H4 (cell line): ENCODE results near the gene ADCY5. TPM values are rescaled to one million over a fixed set of nuclear protein-coding genes. Genes with fewer than 3 reads are reported as not detected.
"Not testable (repeated sequence)": the region's sequence is repeated elsewhere in the genome, so short reads cannot be mapped to it uniquely, and the experiment has no call there.

Experiments
- DNase-seq: peaks from one replicate; pipeline ENCODE4 v3.0.0-alpha.2; 2015; ENCODE audit warnings: low spot score
- total RNA-seq: library from RNA; depleted of rRNA; stranded (reverse); fragments of >200 nt; shearing (Covaris generic); gene quantifications from 2 replicates; pipeline ENCODE4 v1.2.3, GENCODE V29; 2014; rRNA removed

Gene ADCY5
- total RNA-seq: 0.18 and 0.85 TPM in 2 replicates

DNA sequence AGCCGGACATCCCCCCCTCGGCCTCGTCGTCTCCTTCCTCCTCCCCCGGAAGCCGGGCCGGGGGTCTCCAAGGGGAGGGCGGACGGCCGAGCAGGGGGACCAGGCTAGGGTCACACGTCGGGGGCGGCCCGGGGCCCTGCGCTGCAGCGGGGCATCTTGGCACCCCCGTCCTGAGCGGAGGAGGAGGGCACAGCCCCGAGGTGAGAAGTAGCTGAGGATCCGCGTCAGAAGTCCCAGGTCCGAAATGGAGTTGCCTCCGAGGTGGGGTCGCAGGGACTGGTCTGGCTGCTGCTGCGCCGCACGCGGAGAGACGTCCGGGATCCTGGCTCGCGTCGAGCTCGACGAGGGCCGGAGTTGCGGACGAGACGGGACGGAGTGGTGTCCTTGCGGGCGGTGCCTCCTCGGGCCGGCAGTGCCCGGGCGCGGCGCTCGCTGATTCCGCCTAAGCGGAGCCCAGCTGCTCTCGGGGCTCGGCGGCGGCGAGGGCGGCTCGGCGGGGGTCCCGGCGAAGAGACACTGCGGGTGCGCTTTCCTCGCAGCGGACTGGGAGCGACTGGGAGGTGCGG lies at the start of gene ADCY5:
Gene ADCY5, minus strand, starts transcription at position 555 of the 566 bp plus-strand sequence. Its CDS starts 545 bp downstream, at position 10.
- no peak for DNase-seq

DNA sequence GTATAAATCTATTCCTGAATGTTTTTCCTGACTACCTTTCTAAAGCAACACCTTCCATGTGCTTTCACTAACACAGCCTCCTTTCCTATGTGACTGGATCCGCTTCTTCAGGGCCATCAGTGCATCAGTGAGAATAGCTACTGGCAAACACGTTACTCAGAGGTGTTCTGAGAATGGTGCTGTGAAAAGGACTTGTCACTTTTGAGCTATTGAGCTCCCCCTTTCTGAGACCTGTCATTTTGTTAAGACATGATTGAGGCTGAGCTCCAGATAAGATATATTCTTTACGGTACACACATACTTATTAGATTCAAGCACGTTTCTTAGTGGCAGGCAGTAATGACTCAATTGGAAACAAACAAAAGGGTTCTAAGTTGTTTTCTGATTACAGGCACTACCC lies 45.0 kb upstream of the ADCY5 start:
- DNase-seq: no peak

DNA sequence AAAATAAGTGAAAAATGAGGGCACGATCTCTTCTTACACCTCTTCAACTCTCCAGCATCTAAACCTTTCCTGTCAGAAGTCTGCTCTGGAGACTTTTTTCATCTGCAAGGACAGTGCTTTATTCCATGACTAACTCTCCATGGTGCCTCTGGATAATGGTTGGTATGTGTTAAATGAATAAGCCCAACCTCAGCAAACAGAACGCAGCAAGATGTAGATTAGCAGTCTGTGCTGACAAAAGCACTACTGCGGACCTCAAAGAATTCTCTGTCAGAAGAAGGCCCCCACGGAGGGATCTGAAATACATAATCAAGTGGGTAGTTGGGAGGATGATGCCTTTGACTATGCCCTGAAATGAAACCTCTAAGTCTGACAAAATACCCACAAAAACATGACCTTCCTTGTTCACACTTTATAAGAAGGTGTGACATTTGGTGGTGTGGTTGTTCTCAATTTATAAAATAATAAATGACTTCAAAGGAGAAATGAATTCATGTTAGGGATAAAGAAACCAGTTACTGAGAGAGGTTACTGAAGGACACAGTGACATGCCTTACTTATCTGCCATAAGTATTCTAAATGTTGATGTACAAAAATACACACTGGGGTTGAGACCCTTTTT lies 43.2 kb upstream of the ADCY5 start:
- DNase-seq: no peak

DNA sequence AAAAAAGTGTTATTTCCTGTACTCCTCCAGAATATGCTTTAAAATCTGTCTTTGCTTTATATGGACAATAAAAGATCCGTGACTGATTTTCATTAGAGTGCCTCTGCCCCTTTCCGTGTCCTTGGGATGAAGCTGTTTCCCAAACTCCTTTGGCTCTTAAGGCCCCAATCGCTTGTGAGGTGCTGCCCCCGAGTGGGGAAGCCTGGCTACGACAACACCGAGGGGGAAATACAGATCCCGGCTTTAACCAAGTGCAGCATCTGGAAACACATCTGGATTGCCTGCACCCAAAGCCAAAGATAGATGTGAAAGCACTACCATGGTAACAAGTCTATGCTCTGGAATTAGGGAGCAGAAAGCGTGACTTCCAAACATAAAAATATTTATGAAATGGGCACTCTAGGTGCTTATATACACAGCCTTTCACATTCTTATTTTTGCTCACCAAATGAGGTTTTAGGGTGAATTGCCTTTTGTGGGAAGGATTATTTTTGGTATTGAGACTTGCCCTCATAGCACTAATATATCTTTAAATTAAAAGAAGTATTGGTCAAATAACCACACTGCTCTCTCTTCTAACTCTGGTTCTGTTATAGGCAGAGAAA lies 40.6 kb upstream of the ADCY5 start:
- peak; percentile 56 for DNase-seq

DNA sequence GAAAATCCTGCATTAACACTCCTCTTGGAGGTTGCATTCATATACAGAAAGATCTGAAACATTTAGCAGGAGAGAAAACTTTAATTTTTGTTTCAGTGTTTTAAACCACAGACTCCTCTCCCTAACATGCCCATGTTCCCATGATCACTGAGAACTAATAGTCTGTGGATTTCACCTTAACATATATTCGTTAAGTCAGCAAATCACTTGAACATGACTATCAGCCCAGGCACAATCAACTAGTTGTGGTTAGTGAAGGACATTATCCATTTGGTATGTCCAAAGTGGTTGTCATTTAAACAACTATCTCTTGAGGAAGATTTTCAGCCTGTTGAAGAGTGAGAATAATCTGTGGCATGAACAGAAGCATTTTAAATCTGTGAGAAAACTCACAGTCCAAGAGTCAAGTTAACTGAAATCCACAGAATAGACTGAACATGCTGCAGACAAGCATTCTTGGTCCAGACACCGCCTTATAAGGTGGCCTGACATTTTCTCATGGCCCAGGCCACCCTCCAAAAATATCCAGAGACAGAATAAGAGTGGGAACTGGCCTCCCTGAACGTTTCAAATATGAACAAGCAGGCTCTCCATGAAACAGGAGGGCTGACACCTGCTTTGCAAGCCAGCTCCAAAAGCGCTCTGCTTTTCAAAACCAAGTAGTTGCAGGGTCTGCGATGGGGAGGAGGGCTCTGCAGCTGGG lies 39.9 kb upstream of the ADCY5 start:
- no peak for DNase-seq

DNA sequence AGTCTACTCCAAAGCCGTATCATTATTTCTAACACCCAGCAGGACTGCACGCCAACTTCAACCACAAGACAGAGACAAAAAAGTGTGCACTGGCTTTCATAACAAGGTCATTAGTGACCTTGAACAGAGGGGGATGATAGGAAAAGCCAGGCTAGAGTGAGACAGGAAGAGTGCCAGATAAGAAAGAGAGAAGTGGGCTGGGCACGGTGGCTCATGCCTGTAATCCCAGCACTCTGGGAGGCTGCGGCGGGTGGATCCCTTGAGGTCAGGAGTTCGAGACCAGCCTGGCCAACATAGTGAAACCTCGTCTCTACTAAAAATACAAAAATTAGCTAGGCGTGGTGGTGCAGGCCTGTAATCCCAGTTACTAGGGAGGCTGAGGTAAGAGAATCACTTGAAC lies 38.2 kb upstream of the ADCY5 start:
- DNase-seq: not testable (repeated sequence)

DNA sequence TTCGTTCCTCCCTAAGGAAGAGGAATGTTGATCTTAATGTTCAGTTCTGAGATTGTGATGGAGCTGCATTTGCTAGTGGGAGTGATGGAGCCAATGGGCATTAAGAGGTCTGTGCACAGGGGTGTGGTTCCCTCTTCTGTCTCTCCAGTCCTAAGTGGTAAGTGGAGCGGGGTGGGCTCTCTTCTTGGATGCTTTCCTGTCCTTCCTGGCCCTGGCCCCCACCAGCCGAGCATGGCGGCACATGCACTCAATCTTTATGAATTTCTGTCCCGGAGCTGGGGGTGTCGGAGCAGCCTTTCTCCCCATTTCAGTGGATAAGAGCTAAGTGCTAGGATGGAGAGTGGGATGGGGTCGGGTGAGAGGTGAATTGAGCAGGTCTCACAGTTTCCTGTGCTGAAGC lies 37.6 kb upstream of the ADCY5 start:
- DNase-seq: no peak

DNA sequence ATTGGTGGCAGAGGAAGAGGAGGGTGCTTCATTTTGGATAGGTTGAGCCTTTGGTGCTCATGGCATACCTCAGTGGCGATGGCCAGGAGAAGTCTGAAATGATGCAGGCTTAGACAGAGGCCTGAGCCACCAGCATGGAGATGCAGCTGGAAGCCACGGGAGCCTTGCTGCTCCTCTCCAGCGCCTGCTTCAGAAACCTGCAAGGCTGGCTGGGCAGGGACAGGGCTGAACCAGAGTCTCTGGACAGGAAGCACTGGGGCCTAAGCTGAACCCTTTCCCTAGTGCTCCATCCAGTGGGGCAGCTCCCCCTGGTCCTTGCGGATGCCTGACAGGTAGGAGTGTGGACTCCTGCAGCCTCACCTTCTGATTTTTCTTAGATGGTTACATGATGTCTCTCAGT lies 36.7 kb upstream of the ADCY5 start:
- no peak for DNase-seq

DNA sequence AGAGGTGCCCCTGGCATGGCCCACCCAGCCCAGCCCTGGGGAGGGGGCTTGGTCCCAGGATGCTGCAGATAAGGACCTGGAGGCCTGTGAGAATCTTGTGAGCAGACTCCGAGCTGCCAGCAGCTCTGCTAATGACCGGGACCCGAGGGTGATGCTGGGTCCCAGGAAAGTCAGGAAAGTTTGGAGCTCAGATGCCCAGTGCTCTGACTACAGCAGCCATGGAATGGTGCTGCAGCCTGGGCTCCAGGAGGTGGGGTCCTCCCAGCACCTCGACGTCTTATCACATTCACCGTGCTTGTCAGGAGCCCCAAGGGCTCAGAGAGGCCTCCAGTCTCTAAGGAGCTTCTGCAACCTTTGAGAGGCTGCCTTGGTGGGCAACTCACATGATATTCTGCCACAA lies 34.3 kb upstream of the ADCY5 start:
- no peak for DNase-seq

DNA sequence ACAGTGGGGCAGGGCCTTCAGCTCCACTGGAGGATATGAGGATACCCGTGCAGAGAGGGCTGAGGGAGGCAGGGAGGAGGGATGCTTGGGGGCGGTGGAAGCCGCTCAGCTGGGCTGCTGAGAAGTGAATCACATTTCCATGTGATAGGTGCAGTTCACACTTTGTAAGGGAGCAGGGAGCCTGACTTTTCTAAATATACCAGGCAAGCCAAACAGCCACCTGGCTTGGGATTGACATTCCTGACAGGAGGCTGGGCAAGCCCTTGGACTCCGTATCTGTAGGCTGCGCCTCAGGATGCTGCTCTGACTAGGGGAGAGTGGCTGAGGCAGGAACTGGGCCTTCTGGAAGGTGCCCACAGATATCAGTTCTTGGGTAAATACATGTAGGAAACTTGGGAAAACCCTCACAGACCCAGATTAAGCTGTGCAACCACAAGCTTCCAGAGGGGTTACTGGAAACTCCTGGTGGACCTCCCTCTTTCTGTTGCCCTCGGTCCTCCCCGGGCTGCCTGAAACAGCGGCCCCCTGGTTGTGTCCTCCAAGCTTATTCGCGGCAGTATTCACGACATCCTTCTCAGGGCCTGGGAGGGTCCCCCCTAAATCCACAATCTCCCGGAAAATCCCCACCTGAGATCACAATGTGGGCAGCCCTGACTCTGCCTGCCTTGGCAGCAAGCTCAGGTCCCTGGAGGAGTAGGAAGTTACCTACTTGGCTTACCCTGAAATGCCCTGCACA lies 33.0 kb upstream of the ADCY5 start:
- no peak for DNase-seq

DNA sequence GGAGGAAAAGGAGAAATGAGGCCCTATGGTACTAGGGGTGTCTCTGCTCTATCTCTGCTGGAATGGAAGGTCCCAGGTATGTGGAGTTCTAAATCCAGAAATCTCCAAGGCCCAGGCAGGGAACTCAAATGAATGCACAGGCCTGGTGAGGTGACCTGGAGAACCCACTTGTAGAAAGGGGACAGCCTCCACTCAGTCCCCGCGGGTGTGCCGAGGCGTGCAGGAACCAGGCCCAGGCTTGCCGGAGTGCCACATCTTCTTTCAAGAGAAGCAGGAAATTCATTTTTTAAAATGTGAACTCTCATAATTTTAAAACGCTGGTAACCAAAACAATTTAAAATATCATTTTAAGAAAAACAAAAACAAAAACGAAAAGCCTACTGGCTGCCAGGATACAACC lies 32.2 kb upstream of the ADCY5 start:
- DNase-seq: no peak

DNA sequence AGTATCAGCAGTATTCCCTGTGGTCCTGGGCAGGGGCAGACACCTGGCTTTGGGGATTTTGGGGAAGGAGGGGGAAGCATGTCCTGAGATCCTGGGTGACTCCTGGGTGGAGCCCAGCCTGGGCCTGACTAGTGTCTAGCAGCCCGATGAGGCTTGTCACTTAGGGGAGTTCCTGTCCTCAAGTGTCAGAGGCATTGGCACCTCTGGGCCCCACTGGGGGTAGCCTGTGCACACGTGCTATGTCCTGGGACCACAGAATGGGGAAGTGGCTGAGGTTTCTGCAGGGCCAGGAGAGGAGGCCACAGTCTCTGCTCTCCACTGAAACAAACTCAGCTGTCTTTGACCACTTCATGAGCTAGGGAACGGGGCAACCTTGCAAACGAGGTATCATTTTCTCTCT lies 31.5 kb upstream of the ADCY5 start:
- no peak for DNase-seq

DNA sequence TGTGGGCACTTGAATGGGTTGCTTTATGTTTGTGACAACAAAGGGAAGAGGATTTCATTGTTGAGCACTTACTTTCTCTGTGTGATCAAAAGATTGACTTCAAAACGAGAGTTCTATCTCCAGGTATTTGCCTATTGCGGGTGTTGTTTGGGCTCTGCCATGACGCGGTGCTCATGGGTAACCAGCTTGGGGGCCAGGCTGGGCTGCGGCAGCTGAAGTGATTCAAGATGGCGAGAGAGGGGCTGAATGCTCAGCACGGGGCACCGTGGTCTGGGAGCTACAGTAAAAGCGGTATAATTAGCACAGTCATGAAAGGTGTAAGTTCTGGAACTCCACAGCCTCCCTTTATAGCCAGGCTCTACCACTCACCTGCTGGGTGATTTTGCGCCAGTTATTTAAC lies 31.0 kb upstream of the ADCY5 start:
- no peak for DNase-seq

DNA sequence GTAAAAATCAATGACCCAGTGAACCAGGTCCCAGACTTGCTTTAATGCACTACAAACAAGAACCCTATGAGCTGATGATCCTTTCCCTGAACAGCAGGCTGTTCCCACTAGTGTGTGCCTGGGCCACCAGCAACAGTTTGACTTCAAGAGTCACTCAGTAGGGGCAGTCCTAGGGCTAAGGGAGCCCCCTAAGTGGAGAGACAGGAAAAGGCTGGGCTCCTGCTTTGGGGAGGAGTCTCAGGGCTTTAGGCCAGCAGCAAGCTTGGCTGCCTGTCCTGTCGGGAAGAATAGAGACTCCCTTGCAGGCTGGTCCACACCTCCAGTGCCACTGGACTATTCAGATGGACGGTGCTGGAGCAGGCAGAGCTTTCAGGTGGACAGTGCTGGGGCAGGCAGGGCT lies 29.4 kb upstream of the ADCY5 start:
- DNase-seq: no peak

DNA sequence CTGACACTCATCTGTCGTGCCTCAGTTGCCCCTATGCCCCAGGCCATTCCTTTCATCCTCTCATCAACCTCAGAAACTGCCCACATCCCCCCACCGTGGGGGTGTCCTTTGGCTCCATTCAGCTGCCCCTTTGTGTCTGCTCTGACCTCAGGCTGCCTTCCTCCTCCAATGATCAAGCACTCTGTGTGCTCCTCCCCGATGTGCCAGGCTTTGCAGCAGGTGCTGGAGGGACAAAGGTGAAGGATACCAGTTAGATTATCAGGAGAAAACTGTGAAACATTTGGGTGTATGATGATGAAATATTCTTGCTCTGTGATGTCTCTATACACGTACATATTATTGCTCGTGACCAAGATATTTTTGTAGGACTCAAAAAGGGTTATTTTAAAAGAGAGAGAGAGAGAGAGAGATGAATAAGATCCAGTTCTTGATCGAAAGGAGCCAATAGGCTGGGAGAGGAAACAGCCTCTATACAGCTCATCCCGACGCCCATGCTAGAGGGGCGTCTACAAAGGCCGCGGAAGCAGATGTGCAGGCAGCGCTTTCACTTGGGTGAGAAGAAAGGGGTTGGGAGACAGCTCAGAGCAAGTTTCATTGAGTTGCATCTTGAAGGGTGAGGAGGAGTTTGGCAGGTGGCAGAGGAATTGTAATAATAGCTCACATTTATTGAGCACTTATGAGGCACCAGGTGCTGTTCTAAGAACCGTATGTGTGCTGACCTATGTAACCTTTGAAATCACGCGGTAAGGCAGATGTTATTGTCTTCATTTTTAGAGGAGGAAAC lies 28.3 kb upstream of the ADCY5 start:
- DNase-seq: no peak

DNA sequence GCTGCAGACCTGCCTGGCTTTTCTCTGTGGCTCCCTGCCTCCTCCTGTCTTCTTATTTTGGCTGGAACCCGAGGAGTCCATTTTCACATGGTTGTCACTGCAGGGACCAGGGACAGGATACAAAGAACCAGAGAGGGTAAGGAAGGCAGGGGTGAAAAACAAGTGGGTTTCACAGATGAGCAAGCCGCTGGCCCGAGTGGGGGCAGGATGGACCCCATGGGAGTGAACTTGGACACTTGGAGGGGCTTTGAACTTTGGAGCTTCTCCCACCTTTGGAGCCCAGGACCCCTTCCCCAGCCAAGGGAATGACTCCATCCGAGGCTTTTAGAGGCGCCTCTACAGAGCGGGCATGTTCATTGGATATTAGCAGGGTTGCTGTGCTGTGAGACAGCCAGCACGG lies 26.9 kb upstream of the ADCY5 start:
- DNase-seq: no peak

DNA sequence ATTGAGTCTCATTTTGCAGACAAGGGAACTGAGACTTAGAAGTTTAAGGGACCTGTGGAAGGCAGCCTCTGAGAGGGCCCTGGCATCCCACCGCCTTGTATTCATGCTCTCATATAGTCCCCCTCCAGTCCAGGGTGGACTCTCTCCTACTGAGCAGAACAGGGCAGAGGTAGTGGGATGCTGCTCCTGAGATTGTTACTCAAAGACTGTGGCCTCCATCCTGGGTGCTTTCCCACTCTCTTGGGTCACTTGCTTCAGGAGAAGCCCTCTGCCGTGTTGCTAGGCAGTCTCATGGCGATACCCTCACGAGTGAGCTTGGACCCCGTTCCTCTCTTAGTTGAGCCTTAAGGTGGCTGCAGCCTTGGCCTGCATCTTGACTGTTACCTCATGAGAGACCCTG lies 22.2 kb upstream of the ADCY5 start:
- DNase-seq: no peak

DNA sequence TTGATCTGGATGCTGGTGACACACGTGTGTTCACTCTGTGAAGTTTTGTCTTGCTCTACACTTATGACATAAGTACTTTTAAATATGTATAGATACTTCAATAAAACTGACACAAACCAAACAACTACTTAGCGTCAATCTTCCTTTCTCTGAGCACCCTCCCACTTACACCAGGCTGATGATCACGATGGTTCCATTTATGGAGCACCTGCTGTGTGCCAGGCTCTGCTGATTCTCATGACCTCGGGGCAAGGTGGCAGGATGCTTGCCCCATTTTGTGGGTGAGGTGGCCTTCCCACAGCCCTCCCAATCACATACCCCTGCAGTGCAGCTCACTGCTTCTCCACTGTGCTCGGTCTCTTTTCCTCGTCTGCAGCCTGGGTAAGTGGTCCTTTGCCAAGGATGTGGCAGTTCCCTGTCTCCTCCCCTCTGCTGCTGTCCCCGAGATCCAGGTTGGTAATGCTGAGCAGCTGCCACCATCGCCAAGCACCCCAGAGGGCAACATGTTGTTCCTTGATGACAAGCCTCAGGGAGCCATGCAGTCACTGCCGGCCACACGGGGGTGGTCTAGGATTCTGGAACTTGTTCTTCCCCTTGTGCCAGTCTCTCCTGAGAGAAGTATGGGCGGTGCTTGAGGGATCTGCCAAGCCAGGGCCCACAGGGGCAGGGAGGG lies 20.6 kb upstream of the ADCY5 start:
- DNase-seq: no peak

DNA sequence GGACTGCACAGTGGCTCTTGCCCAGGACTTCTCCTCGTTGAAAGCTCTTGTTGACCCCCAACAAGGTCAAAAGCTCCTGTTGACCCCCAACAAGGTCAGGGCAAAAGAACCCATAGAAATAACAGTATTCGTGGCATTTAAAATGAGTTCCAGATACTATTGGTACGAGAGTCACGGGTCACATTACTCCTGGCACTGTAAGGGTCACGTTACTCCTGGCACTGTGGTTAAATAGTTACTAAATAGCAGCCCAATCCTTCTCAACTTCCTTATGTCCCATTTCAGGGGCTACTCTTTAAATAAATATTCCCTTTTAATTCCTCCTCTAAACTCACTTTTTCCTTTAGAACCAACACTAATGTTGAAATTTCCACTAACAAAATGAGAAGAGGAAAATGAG lies 18.2 kb upstream of the ADCY5 start:
- DNase-seq: no peak

DNA sequence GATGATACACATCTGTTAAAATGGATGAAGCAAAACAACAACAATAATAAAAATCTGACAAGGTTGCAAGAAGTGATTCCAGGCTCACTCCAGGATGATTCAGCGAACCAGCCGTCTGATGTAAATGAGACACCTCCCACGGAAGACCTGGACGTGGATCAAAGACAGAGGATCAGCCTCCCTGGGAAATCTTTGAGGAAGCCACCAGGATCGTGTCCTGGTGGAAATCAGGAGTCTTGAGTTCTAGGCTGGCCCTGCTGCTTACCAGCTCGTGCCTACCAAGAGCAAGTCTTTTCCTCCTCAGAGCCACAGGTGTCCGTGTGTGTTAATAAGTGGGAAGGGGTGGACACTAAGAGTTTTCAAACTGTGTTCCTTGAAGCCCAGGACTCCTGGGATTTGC lies 15.3 kb upstream of the ADCY5 start:
- DNase-seq: no peak

DNA sequence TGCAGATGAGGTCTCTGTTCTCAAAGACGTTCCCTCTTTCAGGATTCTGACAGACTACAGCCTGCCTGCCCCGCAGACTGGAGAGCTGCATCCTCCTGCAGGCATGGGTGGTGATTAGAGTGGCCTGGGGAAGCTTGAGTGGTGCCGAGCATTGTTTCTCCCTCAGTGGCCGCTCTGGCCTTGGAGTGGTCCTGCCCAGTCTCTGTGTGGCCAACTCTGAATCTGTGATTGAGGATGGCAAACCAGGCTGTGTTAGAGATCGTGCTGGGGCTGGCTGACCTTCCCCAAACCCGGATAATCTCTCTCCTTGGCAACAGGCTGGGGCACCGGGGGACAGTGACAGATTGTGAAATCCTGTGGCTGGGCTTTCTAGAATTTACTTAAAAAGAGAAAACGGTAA lies 11.0 kb upstream of the ADCY5 start:
- no peak for DNase-seq
